GM21529 (cell line): ENCODE measurements around the gene PAK6.

Experiments used
- ATAC-seq: cut with Tn5 transposase; IDR thresholded peaks from one replicate; pipeline ENCODE4 v1.9.1; 2021; ENCODE audit not compliant: unreplicated experiment

Gene PAK6

DNA sequence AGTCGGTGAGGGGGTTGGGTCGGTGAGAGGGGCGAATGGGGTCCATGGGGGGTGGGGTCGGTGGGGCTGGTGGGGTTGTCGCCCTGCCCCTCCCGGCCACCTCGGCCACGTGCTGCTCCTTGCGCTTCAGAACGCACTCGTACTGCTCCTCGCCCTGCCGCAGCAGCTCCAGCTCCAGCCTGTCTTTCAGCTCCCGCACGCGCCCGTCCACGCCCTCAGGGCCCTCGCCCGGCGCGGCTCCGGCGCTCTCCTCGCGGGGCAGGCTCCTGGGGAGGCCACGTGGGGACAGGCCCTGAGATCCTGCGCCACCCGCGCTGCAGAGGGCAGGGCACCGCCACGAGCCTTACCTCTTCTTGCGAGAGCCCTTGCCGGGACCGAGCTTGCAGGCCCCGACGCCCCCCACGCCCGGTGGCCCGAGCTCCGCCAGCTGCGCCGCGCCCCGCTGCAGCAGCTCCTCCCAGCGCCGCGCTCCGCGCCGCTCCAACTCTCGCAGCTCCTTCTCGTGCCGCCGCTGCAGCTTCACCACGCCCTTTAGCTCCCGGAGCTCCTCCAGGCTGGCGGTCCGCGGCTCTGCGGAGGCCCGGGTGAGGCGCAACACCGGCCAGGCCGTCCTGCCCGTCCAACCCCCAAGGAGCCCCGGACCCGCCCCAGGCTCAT, 52.2 kb downstream of the PAK6 start:
- ATAC-seq, result no peak

DNA sequence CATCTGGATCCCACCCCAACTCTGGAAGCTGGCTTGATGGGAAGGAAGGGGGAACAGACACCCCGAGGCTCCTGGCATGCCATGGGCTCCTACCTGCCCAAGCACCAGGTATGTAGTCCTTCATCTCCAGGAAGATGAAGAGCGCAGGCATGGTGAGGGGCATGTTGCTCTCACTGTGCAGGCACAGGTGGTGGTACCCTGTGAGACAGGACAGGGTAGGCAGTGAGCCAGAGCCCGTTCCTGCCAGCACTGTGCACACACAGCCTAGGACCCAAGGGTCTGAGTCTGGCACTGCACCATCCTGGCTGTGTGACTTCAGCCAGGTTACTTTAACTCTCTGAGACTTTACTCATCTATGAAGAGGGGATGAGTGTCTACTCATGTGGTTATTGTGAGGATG, 53.4 kb downstream of the PAK6 start:
- ATAC-seq, result no peak

DNA sequence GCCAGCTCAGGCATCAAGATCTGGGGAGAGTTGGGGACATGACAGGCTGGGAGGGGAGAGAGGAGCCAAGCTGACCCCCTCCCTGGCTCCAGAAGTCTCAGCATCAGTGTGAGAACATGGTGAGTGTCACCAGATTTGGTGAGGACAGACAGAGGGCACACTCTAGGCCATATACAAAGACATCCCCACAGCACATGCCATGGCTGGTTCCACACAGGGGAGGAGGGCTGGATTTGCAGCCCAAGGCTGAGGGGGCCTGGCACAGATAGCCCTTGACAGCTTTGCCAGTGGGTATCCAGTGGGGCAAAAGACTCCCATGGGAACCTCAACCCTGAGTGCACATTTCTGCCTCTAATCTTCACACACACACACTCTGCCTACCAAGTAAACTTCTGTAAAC, 54.1 kb downstream of the PAK6 start:
- ATAC-seq, result no peak

DNA sequence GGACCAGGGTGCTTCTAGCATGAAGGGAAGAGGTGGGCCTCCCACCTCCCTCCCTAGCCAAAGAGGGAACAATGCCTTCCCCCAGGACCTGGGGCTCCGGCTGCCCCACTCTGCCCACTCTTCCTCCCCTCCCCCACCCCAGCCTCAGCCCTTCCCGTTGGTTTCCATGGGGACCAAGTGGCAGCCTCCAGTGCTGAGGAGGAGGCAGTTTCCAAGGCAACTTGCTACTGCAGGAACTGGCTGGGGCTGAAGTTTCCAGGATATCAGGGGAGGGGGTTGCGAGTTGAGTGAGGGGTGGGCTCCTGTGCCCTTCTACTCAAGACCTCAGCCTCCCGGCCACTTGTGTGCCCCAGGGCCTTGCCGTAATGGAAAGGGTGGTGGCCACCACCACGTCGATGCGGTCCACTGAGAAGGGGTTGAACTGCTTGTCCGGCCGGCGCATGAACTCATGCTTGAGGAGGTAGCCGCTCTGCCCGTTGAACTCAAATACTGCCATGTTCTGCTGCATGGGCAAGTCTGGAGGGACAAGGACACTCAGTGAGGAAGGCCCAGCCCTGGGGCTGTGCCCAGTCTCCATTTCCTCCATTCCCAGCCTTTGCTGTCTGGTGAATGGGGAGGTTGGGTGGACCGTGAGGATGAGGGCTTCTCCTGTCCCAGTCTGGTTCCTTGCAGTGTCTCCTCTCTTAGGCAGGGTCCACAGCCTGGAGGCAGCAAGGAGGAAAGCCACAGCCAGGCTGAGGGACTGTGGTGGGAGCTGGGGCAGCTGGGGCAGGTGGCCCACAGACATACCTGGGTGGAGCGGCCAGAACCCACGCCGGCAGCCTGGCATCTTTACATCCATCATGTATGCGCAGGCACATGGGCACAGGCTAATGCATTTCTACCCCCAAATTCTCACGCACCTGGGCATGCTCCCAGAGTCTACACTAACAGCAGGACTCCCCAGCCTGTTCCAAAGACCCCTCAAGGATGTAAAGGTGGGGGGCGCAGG, 55.3 kb downstream of the PAK6 start:
- no peak for ATAC-seq

DNA sequence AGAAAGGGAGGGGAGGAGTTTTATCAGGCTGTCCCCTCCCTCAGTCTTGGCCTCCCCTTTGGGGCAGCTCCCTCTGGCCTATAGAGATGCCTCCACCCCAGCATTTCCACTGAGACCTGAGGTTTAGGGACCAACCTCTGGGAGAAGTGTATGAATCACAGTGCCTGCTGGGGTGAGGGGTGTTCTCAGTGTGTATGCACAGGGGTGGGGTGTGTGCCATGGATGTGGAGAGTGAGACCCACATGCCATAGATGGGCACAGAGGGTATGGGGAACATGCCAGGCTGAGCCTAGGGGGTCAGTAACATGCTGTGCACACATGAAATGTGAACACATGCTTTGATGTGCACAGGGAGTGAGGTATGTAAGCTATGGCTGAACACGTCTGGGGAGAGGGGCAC, 56.4 kb downstream of the PAK6 start:
- no peak for ATAC-seq

DNA sequence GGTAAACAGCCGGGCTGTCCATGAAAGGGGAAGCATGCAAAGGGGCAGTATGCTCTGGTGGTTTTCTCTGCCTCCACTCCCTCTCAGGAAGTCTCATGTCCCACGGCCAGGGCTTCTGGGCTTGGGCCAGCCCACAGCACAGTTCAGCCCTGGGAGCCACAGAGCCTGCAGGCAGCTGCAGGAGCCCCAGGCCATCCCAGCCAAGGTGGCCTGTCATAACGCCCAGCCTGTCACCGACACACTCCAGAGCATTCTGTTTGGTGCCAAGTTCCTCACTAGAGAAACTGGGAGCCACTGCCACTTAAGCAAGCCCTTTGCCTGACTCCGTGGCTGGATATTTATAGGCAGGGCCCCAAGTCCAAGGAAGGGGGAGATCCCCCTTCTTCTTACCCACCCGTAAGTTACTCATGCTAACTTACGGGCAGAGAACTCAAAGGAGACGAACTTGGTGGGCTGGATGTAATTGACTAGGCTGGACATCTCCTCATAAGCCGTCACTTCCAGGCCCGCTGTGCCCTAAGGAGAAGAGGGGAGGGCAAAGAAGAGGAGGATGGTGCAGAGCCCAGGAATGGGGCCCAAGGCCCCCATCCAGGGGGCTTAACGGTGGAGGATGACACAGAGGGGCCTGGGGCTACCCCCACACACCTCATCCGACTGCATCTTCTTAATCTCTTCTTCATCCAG, 57.2 kb downstream of the PAK6 start:
- no peak for ATAC-seq

DNA sequence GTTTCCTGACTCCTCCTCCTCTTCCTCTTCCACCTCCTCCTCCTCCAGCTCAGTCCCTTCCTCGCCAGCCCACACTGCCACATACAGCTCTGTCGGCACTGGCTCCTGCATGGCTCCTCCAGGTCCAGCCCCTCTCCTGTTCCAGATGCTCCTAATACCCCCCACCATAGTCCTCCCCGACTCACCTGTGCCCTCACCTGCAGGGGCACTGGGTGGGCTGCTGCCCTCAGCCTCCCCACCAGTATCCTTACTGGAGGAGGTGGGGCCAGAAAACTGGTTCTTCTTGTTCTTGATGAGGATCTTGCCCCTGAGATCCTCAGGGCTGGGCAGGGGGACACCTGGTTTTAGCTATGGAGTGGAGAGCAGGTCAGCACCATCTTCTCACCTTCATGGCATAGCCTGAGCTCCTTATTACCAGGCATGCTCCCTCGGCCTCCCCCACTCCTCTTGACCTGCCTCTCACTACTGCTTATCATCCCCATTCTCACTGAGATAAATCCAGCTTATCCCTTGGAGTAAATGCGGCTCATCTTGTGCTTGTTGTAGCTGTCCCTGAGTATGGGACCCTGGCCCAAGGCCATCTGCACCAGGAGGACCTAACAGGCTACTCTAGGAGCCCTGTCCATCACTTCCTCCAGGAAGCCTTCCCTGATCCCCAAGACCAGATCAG, 57.8 kb downstream of the PAK6 start:
- ATAC-seq, result no peak

DNA sequence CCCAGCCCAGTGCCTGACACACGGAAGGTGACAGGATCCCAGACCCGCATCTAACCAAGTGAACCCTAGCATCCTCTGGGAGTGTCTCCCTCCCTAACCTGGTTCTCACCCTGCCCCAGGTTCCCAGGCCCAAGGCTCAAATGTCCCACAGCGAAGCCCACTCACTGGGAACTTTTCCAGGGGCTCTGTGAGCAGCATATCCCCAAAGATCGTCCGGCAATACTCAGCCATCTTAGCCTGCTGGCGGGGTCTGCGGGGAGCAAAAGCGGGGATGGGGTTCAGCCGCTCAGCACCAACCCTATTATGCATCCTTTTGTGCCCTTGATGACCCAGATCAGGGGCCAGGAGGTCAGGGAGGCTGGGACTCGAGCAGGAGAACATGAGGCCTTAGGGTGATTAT, 58.5 kb downstream of the PAK6 start:
- ATAC-seq, result no peak

DNA sequence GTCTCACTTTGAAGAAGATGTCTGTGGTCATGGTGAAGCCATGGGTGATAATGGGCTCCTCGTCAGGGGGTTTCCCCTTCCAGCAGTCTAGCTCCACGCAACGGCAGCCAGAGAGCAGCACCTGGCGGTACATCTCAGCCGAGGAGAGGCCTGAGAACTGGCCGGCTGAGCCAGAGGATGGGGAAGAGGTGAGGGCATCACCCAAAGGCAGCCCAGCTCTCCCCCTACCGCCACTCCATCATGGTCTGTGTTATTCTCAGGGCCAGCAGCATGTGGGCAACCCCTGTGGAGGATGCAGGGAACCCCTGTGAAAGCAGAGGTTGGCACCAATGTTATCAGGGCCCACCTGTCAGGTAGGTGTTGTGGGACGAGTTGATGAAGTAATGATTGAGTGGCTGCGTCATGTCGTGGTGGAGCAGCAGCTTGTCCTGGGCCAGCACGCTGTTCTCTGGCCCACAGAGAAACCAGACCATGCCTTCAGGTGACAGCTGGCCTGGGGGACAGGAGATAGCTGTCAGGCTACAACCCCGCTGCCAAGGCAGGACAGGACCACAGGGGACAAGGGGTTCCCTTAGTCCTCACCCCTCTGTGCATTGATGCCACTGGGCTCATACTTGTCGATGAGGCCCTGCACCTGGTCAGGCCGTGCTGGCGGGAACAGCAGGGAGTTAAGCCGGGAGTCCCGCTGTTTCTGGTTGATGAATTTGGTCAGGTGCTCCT, 59.5 kb downstream of the PAK6 start:
- ATAC-seq, result no peak

DNA sequence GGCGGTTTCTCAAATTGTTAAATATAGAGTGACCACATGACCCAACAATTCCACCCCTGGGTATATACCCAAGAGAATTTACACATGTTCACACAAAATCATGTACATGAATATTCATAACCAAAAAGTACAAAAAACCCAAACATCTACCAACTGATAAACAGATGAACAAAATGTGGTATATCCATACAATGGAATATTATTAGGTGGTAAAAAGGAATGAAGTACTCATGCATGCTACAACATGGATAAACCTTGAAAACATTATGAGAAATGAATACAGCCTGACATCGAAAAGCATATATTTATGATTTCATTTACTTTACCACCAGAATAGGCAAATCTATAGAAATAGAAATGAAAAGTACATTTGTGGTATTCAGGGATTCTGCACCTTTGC, 61.5 kb downstream of the PAK6 start:
- no peak for ATAC-seq

DNA sequence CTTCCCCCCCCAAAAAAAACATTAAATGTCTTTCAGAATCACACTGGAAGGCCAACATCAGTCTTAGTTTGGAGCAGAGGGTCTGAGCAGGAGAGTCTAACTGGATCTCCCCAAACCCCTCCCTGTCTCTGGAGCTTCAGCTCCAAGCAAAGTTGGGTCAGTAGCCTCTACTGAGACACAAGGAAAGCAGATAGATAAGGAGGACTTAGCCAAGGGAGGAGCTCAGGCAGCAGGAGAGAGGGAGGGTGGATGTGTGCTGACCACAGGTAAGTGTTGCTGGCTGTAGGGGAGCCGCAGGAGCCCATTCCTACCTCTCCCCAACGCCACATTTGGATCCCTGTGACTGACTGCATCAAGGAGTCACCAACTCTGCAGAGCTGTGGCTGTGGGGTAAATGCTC, 61.9 kb downstream of the PAK6 start:
- ATAC-seq, result no peak

DNA sequence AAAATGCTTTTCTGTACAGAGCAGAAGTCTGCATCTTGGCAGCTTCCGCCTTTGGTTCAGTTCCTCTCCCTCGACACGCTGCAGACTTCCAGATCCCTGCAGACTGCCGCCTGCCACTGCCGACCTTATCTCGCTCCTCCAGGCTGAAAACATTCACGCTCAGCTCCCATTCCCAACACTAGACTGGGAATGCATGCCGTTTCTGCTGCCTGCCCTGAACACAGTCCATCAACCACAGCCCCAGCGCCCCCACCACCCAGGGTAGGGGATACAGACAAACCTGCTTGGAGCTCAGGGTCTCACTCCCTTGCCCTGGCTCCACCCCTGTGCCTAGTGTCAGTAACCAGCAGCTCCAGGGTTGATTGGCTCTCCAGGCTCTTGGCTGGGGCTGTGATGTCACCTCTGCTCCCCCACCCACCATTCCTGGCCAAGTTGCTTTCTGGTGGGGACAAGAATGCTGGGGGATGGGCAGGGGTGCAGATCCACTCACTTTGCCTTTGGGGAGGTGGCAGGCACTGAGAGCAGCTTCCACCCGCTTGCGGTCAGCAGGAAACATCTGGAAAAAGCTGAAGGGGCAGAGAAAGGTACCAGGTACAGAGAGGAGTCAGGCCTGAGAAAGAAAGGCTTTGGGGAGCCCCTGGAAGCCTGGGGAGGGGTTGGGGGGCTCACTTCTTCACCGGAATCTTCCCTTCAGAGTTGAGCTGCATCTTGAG, 62.8 kb downstream of the PAK6 start:
- ATAC-seq, result no peak

DNA sequence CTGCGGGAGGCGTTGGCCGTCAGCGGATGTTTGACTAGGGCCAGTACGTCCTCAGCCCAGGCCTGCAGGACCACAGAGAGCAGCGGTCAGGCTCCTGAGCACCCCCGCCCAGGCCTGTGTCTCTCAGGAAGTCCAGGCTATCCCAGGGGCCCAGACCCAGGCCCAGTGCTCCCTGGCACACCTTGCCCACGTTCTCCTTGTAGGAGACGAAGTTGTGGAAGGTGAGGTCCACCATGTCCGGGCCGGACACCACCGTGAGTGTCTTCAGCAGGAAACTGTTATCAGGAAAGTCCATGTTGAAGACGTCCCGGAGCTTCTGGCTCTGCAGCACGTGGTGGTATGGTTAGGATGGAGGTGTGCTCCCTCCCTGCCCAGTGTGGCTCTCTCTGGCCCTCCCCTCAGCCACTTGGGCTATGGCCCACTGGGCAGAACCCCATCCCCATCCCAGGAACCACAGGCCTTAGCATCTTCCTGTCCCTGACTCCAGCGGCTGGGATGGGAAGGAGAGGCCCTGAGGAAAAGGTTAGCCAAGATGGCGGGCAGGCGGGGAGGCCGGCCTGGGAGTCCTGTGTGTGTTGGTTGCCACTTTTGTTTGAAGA, 63.5 kb downstream of the PAK6 start:
- ATAC-seq, result no peak

DNA sequence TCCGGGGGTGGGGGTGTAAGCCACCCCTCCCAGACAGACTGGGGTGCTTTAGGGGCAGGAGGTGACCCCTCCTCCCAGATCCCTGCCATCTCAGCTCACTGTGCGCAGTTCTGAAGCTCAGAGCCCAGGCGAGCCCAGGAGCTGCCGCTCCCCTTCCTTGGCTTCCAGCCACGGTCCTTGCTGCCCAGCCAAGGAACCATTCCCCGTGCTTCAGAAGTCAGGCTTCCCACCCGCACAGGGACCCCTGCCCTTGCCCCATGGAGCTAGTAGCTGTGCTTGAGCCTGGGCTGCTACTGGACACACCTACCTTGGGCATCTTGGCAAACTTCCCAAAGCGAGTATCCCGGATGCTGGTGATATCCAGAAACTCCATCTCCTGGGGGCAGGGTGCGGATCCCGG, 64.1 kb downstream of the PAK6 start:
- no peak for ATAC-seq

DNA sequence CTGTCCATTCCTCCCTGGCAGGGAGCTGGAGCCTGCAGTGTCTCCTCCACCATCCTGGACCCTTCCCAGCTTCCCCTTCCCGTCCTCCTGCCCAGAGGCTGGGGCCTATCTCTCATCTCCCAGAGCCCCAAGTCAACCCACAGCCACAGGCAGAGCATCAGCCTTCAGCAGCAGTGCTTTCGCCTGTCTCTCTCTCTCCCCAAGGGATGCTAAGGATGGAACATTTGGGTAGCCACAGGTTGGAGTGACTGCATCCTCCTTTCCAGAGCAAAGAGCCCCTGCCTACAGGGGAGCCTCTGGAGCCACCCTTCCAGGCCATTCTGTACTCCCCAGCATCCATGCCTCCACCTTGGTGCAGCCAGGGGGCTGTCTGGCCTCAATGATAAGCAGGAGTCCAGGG, 64.7 kb downstream of the PAK6 start:
- ATAC-seq, result no peak

DNA sequence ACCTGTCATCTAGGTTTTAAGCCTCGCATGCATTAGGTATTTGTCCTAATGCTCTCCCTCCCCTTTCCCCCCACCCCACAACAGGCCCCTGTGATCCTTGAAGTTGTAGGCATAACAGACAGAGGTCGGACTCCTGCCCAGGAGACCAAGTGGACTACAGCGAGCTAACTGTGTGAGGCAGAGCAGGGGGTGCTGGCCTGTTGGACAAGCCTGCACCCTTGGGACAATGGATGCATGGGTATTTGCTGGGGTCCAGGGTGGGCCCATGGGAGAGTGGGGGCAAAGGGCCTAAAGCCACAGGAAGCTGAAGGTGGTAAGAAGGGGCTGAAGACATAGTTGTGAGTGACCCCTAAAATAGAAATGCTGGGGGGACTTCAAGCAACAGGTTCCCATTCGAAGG, 66.4 kb downstream of the PAK6 start:
- ATAC-seq, result no peak

DNA sequence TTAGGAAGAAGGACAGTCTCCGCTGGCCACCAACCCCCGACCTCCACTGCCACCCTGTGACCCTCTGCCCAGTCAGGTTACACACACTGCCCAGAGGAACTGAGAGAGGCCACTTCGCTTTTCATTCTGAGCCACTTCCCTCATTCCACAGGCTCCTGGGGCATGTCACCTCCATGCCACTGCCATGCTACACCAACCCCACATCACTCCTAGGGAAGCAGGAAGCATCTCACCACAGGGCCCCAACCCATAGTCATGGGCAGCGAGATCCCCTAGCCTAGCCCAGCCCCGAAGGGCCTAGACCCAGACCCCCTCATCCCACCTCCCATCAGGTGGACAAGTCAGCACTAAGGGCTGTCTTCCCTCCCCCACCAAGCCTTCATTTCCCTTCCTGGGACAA, 67.5 kb downstream of the PAK6 start:
- ATAC-seq, result no peak

DNA sequence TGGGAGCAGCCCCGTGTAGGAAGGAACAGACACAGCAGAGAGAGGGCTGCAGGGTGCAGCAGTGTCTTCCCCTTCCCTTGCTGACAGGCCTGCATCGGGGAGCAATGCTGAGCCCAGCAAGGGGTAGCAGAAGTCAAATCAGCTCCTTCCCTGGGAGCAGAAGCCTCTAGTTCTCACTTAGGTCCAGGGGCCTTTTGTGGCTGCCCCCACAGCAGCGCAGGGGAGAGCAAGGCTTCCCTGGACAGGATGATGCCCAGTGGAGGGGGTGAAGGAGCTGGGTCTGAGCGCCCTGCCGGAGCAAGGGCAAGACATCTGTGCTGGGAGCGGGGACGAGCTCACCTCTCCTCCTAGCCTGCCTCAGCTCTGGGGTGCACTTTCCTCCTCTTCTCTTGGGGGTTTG, 68.0 kb downstream of the PAK6 start:
- no peak for ATAC-seq

DNA sequence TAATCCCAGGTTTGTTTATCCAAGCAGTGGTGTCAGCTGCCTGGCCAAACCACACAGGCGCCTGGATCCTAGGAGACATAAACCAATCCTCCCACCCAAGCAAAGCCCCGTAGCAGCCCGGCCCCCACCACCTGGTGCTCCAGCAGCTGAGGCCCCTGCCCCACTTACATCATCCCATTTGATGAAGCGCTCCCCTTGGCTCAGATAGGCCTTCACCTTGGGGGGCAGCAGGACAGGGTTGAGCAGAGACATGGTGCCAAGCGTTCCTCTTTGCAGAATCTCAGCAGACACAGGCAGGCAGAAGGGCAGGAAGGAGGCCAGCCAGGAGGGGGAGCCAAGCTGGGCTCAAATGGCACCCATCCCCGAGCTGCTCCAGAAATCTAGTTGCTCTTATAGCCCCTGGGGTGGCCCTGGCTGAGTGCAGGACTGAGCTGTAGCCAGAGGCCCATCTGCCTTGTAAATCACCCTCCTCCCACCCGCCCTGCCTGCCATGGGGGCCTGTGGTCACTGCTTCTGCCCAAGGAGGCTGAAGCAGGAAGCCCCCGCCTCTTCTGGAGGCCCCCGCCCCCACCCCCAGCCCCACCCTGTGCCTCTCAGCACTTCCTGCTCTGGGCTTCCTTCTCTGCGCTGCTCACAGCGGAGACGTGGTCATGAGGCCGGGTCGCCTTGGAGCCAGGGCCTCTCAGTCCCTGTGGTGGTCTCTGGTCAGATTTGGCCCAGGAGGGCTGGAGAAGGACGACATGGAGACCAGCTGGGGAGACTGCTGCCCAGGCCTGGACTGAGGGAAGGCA, 68.8 kb downstream of the PAK6 start, which contains the start of gene PLCB2:
PLCB2 (minus strand) TSS at position 515 of the 791 bp plus-strand sequence; CDS start at position 252, 263 bp downstream.
- peak; percentile 55 for ATAC-seq
